DOHH2 (cell line): ENCODE results near the gene AANAT.

Experiments
- EZH2phosphoT487 ChIP-seq: fragments of 200-600 bp; sonication (generic); IDR thresholded peaks from 2 replicates; pipeline ENCODE4 v1.6.1; 2017; ENCODE audit warnings: borderline replicate concordance, mild to moderate bottlenecking, antibody characterized with exemption, low read length, moderate library complexity, mixed read lengths
- TF ChIP-seq, protein P1 (sequence below): fragments of 200-600 bp; sonication (generic); IDR thresholded peaks from one replicate; pipeline ENCODE4 v1.5.1; 2014; ENCODE audit warnings: antibody characterized with exemption, mild to moderate bottlenecking, low read depth, low read length; ENCODE audit not compliant: poor library complexity, severe bottlenecking

DNA sequence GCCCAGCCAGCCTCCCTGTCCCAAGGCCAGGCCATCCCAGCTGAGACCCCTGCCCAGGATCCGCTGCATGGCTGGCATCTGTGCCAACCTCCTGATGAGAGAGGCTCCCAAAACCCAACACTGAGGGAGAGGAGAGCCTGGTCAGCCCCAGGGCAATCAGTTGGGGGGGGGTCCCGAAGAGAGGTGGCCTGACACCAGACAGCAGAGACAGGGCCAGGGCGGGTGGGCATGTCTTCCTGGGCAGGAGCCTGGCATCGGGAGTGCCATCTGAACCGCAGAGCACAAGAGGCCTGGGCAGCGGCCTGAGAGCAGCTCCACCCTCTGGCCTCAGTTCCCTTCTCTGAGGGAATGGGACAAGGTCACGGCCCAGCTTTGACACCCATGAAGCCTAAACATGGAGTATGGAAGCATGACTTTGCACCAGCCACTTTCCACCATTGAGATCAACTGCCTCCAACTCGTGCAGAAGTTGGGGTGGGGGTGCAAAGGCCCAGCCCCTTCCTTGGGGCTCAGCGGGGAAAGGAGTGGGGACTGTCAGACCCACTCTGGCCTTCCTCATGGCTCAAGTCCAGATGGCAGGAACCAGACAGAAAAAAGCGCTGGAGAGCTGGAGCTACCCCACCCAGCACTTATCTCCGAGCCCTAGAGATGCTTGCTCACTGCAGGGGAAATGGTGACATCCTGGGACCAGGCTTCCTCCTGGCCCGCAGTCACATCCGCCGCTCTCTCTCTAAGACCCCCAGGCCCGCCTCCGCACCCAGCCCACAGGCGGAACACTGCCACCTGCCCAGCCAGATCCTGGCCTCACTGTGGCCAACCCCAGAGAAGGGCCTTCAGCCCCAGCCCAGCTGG lies 24.1 kb downstream of the AANAT start:
- TF ChIP-seq, protein P1, sequence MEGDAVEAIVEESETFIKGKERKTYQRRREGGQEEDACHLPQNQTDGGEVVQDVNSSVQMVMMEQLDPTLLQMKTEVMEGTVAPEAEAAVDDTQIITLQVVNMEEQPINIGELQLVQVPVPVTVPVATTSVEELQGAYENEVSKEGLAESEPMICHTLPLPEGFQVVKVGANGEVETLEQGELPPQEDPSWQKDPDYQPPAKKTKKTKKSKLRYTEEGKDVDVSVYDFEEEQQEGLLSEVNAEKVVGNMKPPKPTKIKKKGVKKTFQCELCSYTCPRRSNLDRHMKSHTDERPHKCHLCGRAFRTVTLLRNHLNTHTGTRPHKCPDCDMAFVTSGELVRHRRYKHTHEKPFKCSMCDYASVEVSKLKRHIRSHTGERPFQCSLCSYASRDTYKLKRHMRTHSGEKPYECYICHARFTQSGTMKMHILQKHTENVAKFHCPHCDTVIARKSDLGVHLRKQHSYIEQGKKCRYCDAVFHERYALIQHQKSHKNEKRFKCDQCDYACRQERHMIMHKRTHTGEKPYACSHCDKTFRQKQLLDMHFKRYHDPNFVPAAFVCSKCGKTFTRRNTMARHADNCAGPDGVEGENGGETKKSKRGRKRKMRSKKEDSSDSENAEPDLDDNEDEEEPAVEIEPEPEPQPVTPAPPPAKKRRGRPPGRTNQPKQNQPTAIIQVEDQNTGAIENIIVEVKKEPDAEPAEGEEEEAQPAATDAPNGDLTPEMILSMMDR = no peak
- no peak for TF ChIP-seq EZH2phosphoT487
